Activated naive CD4-positive, alpha-beta T cell (primary cell): ENCODE data around the gene PODNL1.

ENCODE experiments used
- DNase-seq, 4 experiments: peaks; one replicate each; lab custom pipeline; 2025; lab: John Stamatoyannopoulos, UW

PODNL1 gene

GRCh38 chr19:13957051-13957450 is 18.8 kb upstream of the PODNL1 start:
- no peak for DNase-seq

- DNase-seq, result no peak
Observed at GRCh38 chr19:13956365-13956744, 18.1 kb upstream of the PODNL1 start.

GRCh38 chr19:13955662-13956364 is 17.6 kb upstream of the PODNL1 start:
- DNase-seq, result no peak

GRCh38 chr19:13954185-13954584 is 16.0 kb upstream of the PODNL1 start:
- no peak for DNase-seq

- no peak for DNase-seq
Observed at GRCh38 chr19:13952931-13953531, 14.8 kb upstream of the PODNL1 start.

GRCh38 chr19:13952154-13952930 is 14.1 kb upstream of the PODNL1 start, which contains the start of gene DCAF15:
DCAF15 (plus strand) TSS chr19:13952509; CDS start chr19:13952513, 4 bp downstream.
- DNase-seq, result peak; percentile 96 to 98 (median 98)

GRCh38 chr19:13951799-13952153 is 13.6 kb upstream of the PODNL1 start:
- no peak for DNase-seq

- no peak for DNase-seq
Observed at GRCh38 chr19:13951043-13951442, 12.8 kb upstream of the PODNL1 start.

- no peak for DNase-seq
Observed at GRCh38 chr19:13946414-13946813, 8.2 kb upstream of the PODNL1 start.

- no peak for DNase-seq
Observed at GRCh38 chr19:13942023-13942684, 3.9 kb upstream of the PODNL1 start.

- DNase-seq, result no peak
Observed at GRCh38 chr19:13937479-13938300, 527 bp downstream of the PODNL1 start.

GRCh38 chr19:13935765-13936510 is 2.3 kb downstream of the PODNL1 start:
- DNase-seq, result no peak

- no peak for DNase-seq
Observed at GRCh38 chr19:13934785-13935109, 3.5 kb downstream of the PODNL1 start.

GRCh38 chr19:13932911-13933393 is 5.3 kb downstream of the PODNL1 start:
- no peak for DNase-seq

GRCh38 chr19:13932149-13932637 is 6.0 kb downstream of the PODNL1 start:
- no peak for DNase-seq

GRCh38 chr19:13931391-13932148 is 6.6 kb downstream of the PODNL1 start:
- DNase-seq, result no peak

GRCh38 chr19:13930402-13930801 is 7.8 kb downstream of the PODNL1 start:
- DNase-seq, result no peak

GRCh38 chr19:13929956-13930355 is 8.3 kb downstream of the PODNL1 start:
- no peak for DNase-seq

GRCh38 chr19:13929340-13929739 is 8.9 kb downstream of the PODNL1 start:
- DNase-seq, result no peak

GRCh38 chr19:13926715-13927114 is 11.5 kb downstream of the PODNL1 start:
- no peak for DNase-seq
